Tibial artery (tissue), 4 donors: Measurements from ENCODE around the gene MORN3.
A peak's percentile ranks its signal among the peaks of the same experiment; 100 is the strongest.
"Not testable (repeated sequence)": the region's sequence is repeated elsewhere in the genome, so short reads cannot be mapped to it uniquely, and the experiment has no call there.

Source experiments
- DNase-seq, 2 donors: peaks; one replicate each; pipeline ENCODE4 v3.0.0-alpha.2; 2019
- H3K27ac ChIP-seq, 2 donors: fragments of 200-600 bp; sonication (generic) in 1 of 2; 1 replicate in 1 of 2; 2 replicates in 1 of 2; pipeline ENCODE4 v1.5.1; 2018 to 2019; ENCODE audit warnings: mild to moderate bottlenecking in 1 of 2
- H3K27me3 ChIP-seq, 2 donors: fragments of 200-600 bp; sonication (generic) in 1 of 2; one replicate each; pipeline versions ENCODE4 v1.5.1 to v1.6.0; 2016 to 2019
- H3K36me3 ChIP-seq, 3 donors: fragments of 200-600 bp; sonication (generic) in 2 of 3; one replicate each; pipeline ENCODE4 v1.5.1; 2016 to 2019; ENCODE audit warnings: mild to moderate bottlenecking in 2 of 3
- H3K4me1 ChIP-seq, 4 donors: fragments of 200-600 bp; sonication (generic) in 2 of 4; 1 replicate in 3 of 4; 2 replicates in 1 of 4; pipeline ENCODE4 v1.5.1; 2016 to 2019
- H3K4me3 ChIP-seq, 2 donors: fragments of 200-600 bp; sonication (generic) in 1 of 2; 1 replicate in 1 of 2; 2 replicates in 1 of 2; pipeline ENCODE4 v1.5.1; 2018 to 2019; ENCODE audit warnings: mild to moderate bottlenecking in 2 of 2
- H3K9me3 ChIP-seq, 3 donors: fragments of 200-600 bp; sonication (generic) in 1 of 3; one replicate each; pipeline ENCODE4 v1.5.1; 2016 to 2019
- CTCF ChIP-seq, 2 experiments: fragments of 200-600 bp in 1 of 2; fragments of 450-650 bp in 1 of 2; IDR thresholded peaks; one replicate each; pipeline ENCODE4 v1.5.1; 2017 to 2019; ENCODE audit warnings: antibody characterized with exemption in 2 of 2, mild to moderate bottlenecking in 1 of 2, moderate library complexity in 1 of 2
- intact Hi-C: fragments of 100-400 bp; cut with DNase I; formaldehyde crosslinking; loops from one replicate; pipeline ENCODE4 v1.15.0; 2023; ENCODE audit warnings: low total_unique reads

Gene MORN3

GRCh38 chr12:121637231-121637914 is 32.1 kb downstream of the MORN3 start:
- H3K36me3 ChIP-seq, result peaks cover 0 to 15% (median 13%) of the 10 kb centered on the region in 3 donors
- DNase-seq, result peak in 1 of 2 donors; percentile 26
- no peak overlapping the region for H3K27ac ChIP-seq
- no peaks in the 10 kb centered on the region for H3K9me3 ChIP-seq
- no peak for TF ChIP-seq CTCF (IDR thresholded peaks at IDR 0.05)
- no peaks in the 10 kb centered on the region for H3K4me1 ChIP-seq
- no peak overlapping the region for H3K4me3 ChIP-seq
- no peaks in the 10 kb centered on the region for H3K27me3 ChIP-seq
- intact Hi-C loops, result no loop called here

- H3K4me1 ChIP-seq, result no peaks in the 10 kb centered on the region
- TF ChIP-seq CTCF (IDR thresholded peaks at IDR 0.05), result no peak
- peaks cover 0 to 3% (median 0%) of the 10 kb centered on the region in 3 donors for H3K36me3 ChIP-seq
- H3K27ac ChIP-seq, result no peak overlapping the region
- no peak overlapping the region for H3K4me3 ChIP-seq
- no peaks in the 10 kb centered on the region for H3K9me3 ChIP-seq
- no peak for DNase-seq
- H3K27me3 ChIP-seq, result no peaks in the 10 kb centered on the region
- intact Hi-C loops, result no loop called here
These were observed 34.6 kb downstream of the MORN3 start for GRCh38 chr12:121634836-121635235.

- H3K4me3 ChIP-seq, H3K27me3 ChIP-seq, H3K4me1 ChIP-seq, intact Hi-C loops, H3K9me3 ChIP-seq, H3K36me3 ChIP-seq, DNase-seq, H3K27ac ChIP-seq: not testable (repeated sequence)
These were observed 35.6 kb downstream of the MORN3 start for GRCh38 chr12:121633833-121634196.

GRCh38 chr12:121632069-121632970 is 37.1 kb downstream of the MORN3 start:
- DNase-seq, result no peak
- no peaks in the 10 kb centered on the region for H3K27me3 ChIP-seq
- intact Hi-C loops, result no loop called here
- no peak overlapping the region for H3K4me3 ChIP-seq
- no peak overlapping the region for H3K27ac ChIP-seq
- peaks cover 0 to 3% (median 0%) of the 10 kb centered on the region in 3 donors for H3K36me3 ChIP-seq
- TF ChIP-seq CTCF (IDR thresholded peaks at IDR 0.05), result no peak
- peaks cover 0 to 13% (median 3%) of the 10 kb centered on the region in 4 donors for H3K4me1 ChIP-seq
- H3K9me3 ChIP-seq, result no peaks in the 10 kb centered on the region

GRCh38 chr12:121630791-121631355 is 38.6 kb downstream of the MORN3 start:
- no peak overlapping the region for H3K27ac ChIP-seq
- no peak overlapping the region for H3K4me3 ChIP-seq
- no peaks in the 10 kb centered on the region for H3K27me3 ChIP-seq
- intact Hi-C loops, result no loop called here
- peaks cover 0 to 18% (median 4%) of the 10 kb centered on the region in 4 donors for H3K4me1 ChIP-seq
- H3K36me3 ChIP-seq, result peaks cover 0 to 3% (median 0%) of the 10 kb centered on the region in 3 donors
- no peaks in the 10 kb centered on the region for H3K9me3 ChIP-seq
- no peak for DNase-seq
- no peak for TF ChIP-seq CTCF (IDR thresholded peaks at IDR 0.05)

GRCh38 chr12:121628536-121628935 is 40.9 kb downstream of the MORN3 start:
- Histone ChIP-seq H3K4me1 (peaks cover 0 to 27% (median 7%) of the 10 kb centered on the region in 4 donors), H3K4me3 (no peak overlapping the region), H3K27ac (no peak overlapping the region), H3K27me3 (no peaks in the 10 kb centered on the region), H3K36me3 (no peaks in the 10 kb centered on the region), H3K9me3 (no peaks in the 10 kb centered on the region)
- DNase-seq, result no peak
- intact Hi-C loops, result loop anchor here (5.0 kb wide), 2 partner anchors 59 to 76 kb away; no protein-coding TSS in a partner anchor
- TF ChIP-seq CTCF (IDR thresholded peaks at IDR 0.05), result no peak
